HepG2 (cell line): Measurements from ENCODE around the gene IFNAR1. TPM values are rescaled to one million over a fixed set of nuclear protein-coding genes. Genes with fewer than 3 reads are reported as not detected.

Source experiments
- ATAC-seq: fragments of 200-7000 bp; cut with Tn5 transposase; 3 replicates; pipeline ENCODE4 v1.9.1; 2020; ENCODE audit warnings: mild to moderate bottlenecking, moderate library complexity
- BruUV-seq: library from RNA; stranded (reverse); fragments of 400-500 nt; replicated peaks from 2 replicates; lab custom pipeline; 2021; lab: Mats Ljungman, UMichigan
- CTCF ChIA-PET: fragments of 300-600 bp; formaldehyde crosslinking; extraction: SDS; loops from one replicate; lab custom pipeline; 2021; ENCODE audit warnings: low total read pairs, inconsistent platforms, low intra/inter-chr PET ratio; lab: Yijun Ruan, JAX
- POLR2A ChIA-PET: fragments of 350-600 bp; sonication (Branson Sonifier 250); formaldehyde crosslinking; loops from one replicate; lab custom pipeline; 2020; ENCODE audit warnings: antibody characterized with exemption, inconsistent platforms; lab: Yijun Ruan, JAX
- DNase-seq: peaks from one replicate; pipeline ENCODE4 v3.0.0-alpha.2; 2015; ENCODE audit warnings: low spot score
- FAIRE-seq: peaks from 3 replicates; lab custom pipeline; 2011; peaks lifted over from hg19 to GRCh38; lab: Jason Lieb, UNC
- H2AFZ ChIP-seq: one replicate; pipeline ENCODE4 v1.6.1; 2011; ENCODE audit warnings: low read length, inconsistent platforms
- H3K27ac ChIP-seq: fragments of 300-600 bp; 3 replicates; pipeline ENCODE4 v1.8.0; 2011; ENCODE audit warnings: mixed run types, mild to moderate bottlenecking, mixed read lengths, low read length, inconsistent platforms; ENCODE audit not compliant: insufficient read depth; ENCODE audit errors: extremely low read length
- H3K27me3 ChIP-seq, 2 experiments: fragments of 200-600 bp in 1 of 2; 2 replicates in 1 of 2; 3 replicates in 1 of 2; pipeline versions ENCODE4 v1.6.0 to v1.8.0; 2011; ENCODE audit warnings: low read length in 2 of 2, mild to moderate bottlenecking in 2 of 2, moderate library complexity in 2 of 2, inconsistent platforms in 1 of 2; ENCODE audit not compliant: insufficient read depth in 2 of 2, control insufficient read depth in 1 of 2
- H3K36me3 ChIP-seq, 2 experiments: fragments of 200-600 bp in 1 of 2; replicated peaks in 1 of 2; 2 replicates in 1 of 2; 3 replicates in 1 of 2; pipeline versions ENCODE4 v1.5.1 to v1.8.0; 2011; ENCODE audit warnings: low read length in 2 of 2, inconsistent platforms in 1 of 2; ENCODE audit not compliant: insufficient read depth in 2 of 2, control insufficient read depth in 1 of 2
- H3K4me1 ChIP-seq: 2 replicates; pipeline ENCODE4 v1.5.1; 2012; ENCODE audit warnings: low read length, inconsistent platforms; ENCODE audit not compliant: insufficient read depth
- H3K4me2 ChIP-seq: 2 replicates; pipeline ENCODE4 v1.6.0; 2011; ENCODE audit warnings: low read depth, low read length, inconsistent platforms
- H3K4me3 ChIP-seq, 3 experiments: fragments of 200-600 bp in 1 of 3; sonication (generic), shearing (Covaris generic) in 1 of 3; replicated peaks in 1 of 3; 2 replicates each; pipeline ENCODE4 v1.5.1; 2011 to 2016; ENCODE audit warnings: low read length in 3 of 3, inconsistent platforms in 2 of 3, low read depth in 2 of 3, mild to moderate bottlenecking in 2 of 3, control low read depth in 1 of 3, mixed read lengths in 1 of 3; ENCODE audit not compliant: insufficient read depth in 1 of 3
- H3K79me2 ChIP-seq: one replicate; pipeline ENCODE4 v1.6.1; 2011; ENCODE audit warnings: low read length, inconsistent platforms; ENCODE audit not compliant: insufficient read depth
- H3K9ac ChIP-seq: 2 replicates; pipeline ENCODE4 v1.6.0; 2011; ENCODE audit warnings: mild to moderate bottlenecking, low read depth, low read length, inconsistent platforms; ENCODE audit not compliant: insufficient read depth
- H3K9me3 ChIP-seq: 2 replicates; pipeline ENCODE4 v1.5.1; 2012; ENCODE audit warnings: mild to moderate bottlenecking, low read length
- H4K20me1 ChIP-seq: 2 replicates; pipeline ENCODE4 v1.6.0; 2011; ENCODE audit warnings: inconsistent platforms, mild to moderate bottlenecking, low read length, moderate library complexity; ENCODE audit not compliant: insufficient read depth
- CTCF ChIP-seq: sonication (generic); formaldehyde crosslinking; IDR thresholded peaks from 2 replicates; pipeline ENCODE4 v1.5.0; 2020; ENCODE audit warnings: mild to moderate bottlenecking, missing genetic modification reagents, moderate library complexity
- PHF21A ChIP-seq: sonication (generic); formaldehyde crosslinking; IDR thresholded peaks from 2 replicates; pipeline ENCODE4 v1.5.0; 2020; ENCODE audit warnings: mild to moderate bottlenecking, missing genetic modification reagents
- POLR2G ChIP-seq: fragments of 200-400 bp; formaldehyde crosslinking; IDR thresholded peaks from 2 replicates; pipeline ENCODE4 v1.6.1; 2018; ENCODE audit warnings: mild to moderate bottlenecking, low read depth, low read length, moderate library complexity
- RBM39 ChIP-seq: fragments of 200-400 bp; formaldehyde crosslinking; IDR thresholded peaks from one replicate; pipeline ENCODE4 v1.6.1; 2018; ENCODE audit warnings: antibody characterized with exemption, mild to moderate bottlenecking, low read depth, low read length; ENCODE audit not compliant: poor library complexity, severe bottlenecking
- SOX6 ChIP-seq, 2 experiments: fragments of 450-650 bp in 1 of 2; sonication (generic) in 1 of 2; formaldehyde crosslinking in 1 of 2; IDR thresholded peaks; 2 replicates each; pipeline versions ENCODE4 v1.4.0 to v1.6.1; 2017 to 2020; ENCODE audit warnings: antibody characterized with exemption in 1 of 2, mild to moderate bottlenecking in 1 of 2, missing genetic modification reagents in 1 of 2
- TARDBP ChIP-seq: sonication (generic); formaldehyde crosslinking; IDR thresholded peaks from 2 replicates; pipeline ENCODE4 v1.8.0; 2022; ENCODE audit warnings: mild to moderate bottlenecking, missing genetic modification reagents
- TP53 ChIP-seq: sonication (generic); formaldehyde crosslinking; conservative IDR thresholded peaks from 2 replicates; pipeline ENCODE4 v1.4.0; 2020; ENCODE audit warnings: missing genetic modification reagents
- ZNF24 ChIP-seq: fragments of 450-650 bp; IDR thresholded peaks from 2 replicates; pipeline ENCODE4 v1.6.1; 2017; ENCODE audit warnings: antibody characterized with exemption, mild to moderate bottlenecking
- ZNF816 ChIP-seq: sonication (generic); formaldehyde crosslinking; IDR thresholded peaks from 2 replicates; pipeline ENCODE4 v1.8.0; 2022; ENCODE audit warnings: missing genetic modification reagents, mild to moderate bottlenecking, borderline replicate concordance
- WGBS: methylation state at CpG from one replicate; pipeline ENCODE4 v1.1.6; 2017; ENCODE audit warnings: low lambda C conversion rate; 5-methylcytosine and 5-hydroxymethylcytosine counted together
- in situ Hi-C: cut with HindIII; loops from 2 replicates; pipeline ENCODE4 v1.10.0; 2017; ENCODE audit warnings: low pct_unique_long_range_greater_than_20kb; ENCODE audit not compliant: extremely low pct_ligation_motif_present
- intact Hi-C: fragments of 100-400 bp; cut with micrococcal nuclease; formaldehyde crosslinking; loops from one replicate; pipeline ENCODE4 v1.10.0; 2022; ENCODE audit not compliant: unreplicated experiment
- polyA plus RNA-seq, 8 experiments: library from polyadenylated mRNA; depleted of rRNA in 3 of 8; stranded (reverse) in 7 of 8; unstranded in 1 of 8; fragments of >200 nt; fragmentation: Illumina TruSeq in 4 of 8; extraction: Trizol in 4 of 8; gene quantifications; 2 replicates each; pipeline versions ENCODE4 v1.2.1 to v1.2.3, GENCODE V29; 2011 to 2016; ENCODE audit warnings: low read depth in 4 of 8, missing spikeins in 1 of 8, mixed read lengths in 1 of 8; ENCODE audit not compliant: insufficient read depth in 1 of 8
- total RNA-seq, 5 experiments: library from RNA; depleted of rRNA; stranded (reverse); fragments of >200 nt; fragmentation: Illumina TruSeq; extraction: Trizol; gene quantifications; 2 replicates each; pipeline ENCODE4 v1.2.3, GENCODE V29; 2016; ENCODE audit warnings: low read depth in 1 of 5
- TF ChIP-seq, protein P1 (sequence below): sonication (generic); formaldehyde crosslinking; IDR thresholded peaks from 2 replicates; pipeline ENCODE4 v1.4.0; 2020; ENCODE audit warnings: missing genetic modification reagents
- TF ChIP-seq, protein P2 (sequence below): sonication (generic); formaldehyde crosslinking; IDR thresholded peaks from 2 replicates; pipeline ENCODE4 v1.4.0; 2020; ENCODE audit warnings: missing genetic modification reagents
- TF ChIP-seq, protein P3 (sequence below): sonication (generic); formaldehyde crosslinking; IDR thresholded peaks from 2 replicates; pipeline ENCODE4 v1.5.0; 2020; ENCODE audit warnings: missing genetic modification reagents, mild to moderate bottlenecking, borderline replicate concordance
- TF ChIP-seq, protein P4 (sequence below): IDR thresholded peaks from 2 replicates; pipeline ENCODE4 v1.6.1; 2016

Gene IFNAR1
- total and polyA plus RNA-seq, 2 of the 13 experiments (the other 11 are each of a cell fraction or from before 2014, with no cell fraction given): 6.7 to 9.3 TPM

DNA sequence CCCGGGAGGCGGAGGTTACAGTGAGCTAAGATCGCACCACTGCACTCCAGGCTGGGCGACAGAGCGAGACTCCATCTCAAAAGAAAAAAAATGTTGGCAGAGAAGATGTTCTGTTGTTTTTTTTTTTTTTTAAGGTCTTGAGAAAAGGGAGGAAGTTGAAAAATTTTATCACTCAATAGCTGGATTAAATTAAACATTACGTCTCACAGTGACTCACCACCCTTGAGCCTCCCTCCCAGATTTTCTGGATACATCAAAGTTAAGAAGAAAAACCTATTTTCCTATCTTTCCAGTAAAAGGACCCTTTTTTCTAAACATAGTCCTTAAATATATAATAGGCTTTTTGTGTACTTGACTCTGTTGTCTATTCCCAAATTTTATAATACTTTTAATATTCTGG lies 35.5 kb downstream of the IFNAR1 start (continued):
- TF ChIP-seq, protein P1, sequence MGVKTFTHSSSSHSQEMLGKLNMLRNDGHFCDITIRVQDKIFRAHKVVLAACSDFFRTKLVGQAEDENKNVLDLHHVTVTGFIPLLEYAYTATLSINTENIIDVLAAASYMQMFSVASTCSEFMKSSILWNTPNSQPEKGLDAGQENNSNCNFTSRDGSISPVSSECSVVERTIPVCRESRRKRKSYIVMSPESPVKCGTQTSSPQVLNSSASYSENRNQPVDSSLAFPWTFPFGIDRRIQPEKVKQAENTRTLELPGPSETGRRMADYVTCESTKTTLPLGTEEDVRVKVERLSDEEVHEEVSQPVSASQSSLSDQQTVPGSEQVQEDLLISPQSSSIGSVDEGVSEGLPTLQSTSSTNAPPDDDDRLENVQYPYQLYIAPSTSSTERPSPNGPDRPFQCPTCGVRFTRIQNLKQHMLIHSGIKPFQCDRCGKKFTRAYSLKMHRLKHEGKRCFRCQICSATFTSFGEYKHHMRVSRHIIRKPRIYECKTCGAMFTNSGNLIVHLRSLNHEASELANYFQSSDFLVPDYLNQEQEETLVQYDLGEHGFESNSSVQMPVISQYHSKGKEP (CRISPR knock-in tag): no peak
- no peak for TF ChIP-seq RBM39
- TF ChIP-seq PHF21A (CRISPR knock-in tag): no peak
- TF ChIP-seq, protein P2, sequence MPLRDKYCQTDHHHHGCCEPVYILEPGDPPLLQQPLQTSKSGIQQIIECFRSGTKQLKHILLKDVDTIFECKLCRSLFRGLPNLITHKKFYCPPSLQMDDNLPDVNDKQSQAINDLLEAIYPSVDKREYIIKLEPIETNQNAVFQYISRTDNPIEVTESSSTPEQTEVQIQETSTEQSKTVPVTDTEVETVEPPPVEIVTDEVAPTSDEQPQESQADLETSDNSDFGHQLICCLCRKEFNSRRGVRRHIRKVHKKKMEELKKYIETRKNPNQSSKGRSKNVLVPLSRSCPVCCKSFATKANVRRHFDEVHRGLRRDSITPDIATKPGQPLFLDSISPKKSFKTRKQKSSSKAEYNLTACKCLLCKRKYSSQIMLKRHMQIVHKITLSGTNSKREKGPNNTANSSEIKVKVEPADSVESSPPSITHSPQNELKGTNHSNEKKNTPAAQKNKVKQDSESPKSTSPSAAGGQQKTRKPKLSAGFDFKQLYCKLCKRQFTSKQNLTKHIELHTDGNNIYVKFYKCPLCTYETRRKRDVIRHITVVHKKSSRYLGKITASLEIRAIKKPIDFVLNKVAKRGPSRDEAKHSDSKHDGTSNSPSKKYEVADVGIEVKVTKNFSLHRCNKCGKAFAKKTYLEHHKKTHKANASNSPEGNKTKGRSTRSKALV (CRISPR knock-in tag): no peak
- TF ChIP-seq ZNF816 (CRISPR knock-in tag): no peak
- TF ChIP-seq ZNF24: no peak

- ATAC-seq (peak; percentile 96), FAIRE-seq (peak; percentile 90), DNase-seq (peak; percentile 50)
- Histone ChIP-seq H4K20me1 (no peaks in the 10 kb centered on the region), H3K9me3 (no peaks in the 10 kb centered on the region), H3K4me1 (peaks cover 38% of the 10 kb centered on the region), H3K4me3 (peak overlapping the region; percentile 27 to 41 (median 40); a peak in 2 of 6 replicates), H3K79me2 (no peaks in the 10 kb centered on the region), H3K9ac (0 out of 2 replicates have a peak overlapping the region, but pooled peaks have one; percentile 18), H3K36me3 (peaks cover 1 to 2% of the 10 kb centered on the region in 2 experiments; a peak in 1 of 5 replicates), H3K4me2 (peak overlapping the region; percentile 74), H2AFZ (no peak overlapping the region), H3K27me3 (no peaks in the 10 kb centered on the region), H3K27ac (no peak overlapping the region)
- intact Hi-C loops (loop anchor here (1.0 to 5.0 kb wide), 2 partner anchors 41 to 84 kb away; partner anchors contain the start of gene IFNGR2), in situ Hi-C loops (loop anchor here (5.0 kb wide), 1 partner anchor 164 kb away; no protein-coding TSS in a partner anchor)
- POLR2A ChIA-PET: interaction anchor here (1.0 to 1.5 kb wide), 5 partner anchors 36 to 157 kb away, joined by 3 to 8 read pairs (median 5); partner anchors contain the start of gene IFNAR1
- 48% methylated on average over 14 of the region's 14 CpGs for whole genome bisulfite sequencing
- CTCF ChIA-PET: interaction anchor here (2.0 to 3.0 kb wide), 2 partner anchors 85 to 161 kb away, joined by 7 to 22 read pairs; no protein-coding TSS in a partner anchor
- BruUV-seq: no TSS peak
- TF ChIP-seq, protein P3, sequence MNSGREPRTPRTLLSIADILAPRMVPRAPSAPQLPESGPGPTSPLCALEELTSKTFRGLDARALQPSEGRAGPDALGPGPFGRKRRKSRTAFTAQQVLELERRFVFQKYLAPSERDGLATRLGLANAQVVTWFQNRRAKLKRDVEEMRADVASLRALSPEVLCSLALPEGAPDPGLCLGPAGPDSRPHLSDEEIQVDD (CRISPR knock-in tag): no peak
- TF ChIP-seq, protein P4, sequence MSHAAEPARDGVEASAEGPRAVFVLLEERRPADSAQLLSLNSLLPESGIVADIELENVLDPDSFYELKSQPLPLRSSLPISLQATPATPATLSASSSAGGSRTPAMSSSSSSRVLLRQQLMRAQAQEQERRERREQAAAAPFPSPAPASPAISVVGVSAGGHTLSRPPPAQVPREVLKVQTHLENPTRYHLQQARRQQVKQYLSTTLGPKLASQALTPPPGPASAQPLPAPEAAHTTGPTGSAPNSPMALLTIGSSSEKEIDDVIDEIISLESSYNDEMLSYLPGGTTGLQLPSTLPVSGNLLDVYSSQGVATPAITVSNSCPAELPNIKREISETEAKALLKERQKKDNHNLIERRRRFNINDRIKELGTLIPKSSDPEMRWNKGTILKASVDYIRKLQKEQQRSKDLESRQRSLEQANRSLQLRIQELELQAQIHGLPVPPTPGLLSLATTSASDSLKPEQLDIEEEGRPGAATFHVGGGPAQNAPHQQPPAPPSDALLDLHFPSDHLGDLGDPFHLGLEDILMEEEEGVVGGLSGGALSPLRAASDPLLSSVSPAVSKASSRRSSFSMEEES (CRISPR knock-in tag): no peak
- TF ChIP-seq TP53 (CRISPR knock-in tag) (0 out of 2 replicates have a peak, but pooled peaks have one; percentile 39), POLR2G (0 out of 2 replicates have a peak, but pooled peaks have one; percentile 17), CTCF (CRISPR knock-in tag) (peak; percentile 93), SOX6 (IDR thresholded peaks at IDR 0.05) (no peak), SOX6 (CRISPR knock-in tag; IDR thresholded peaks at IDR 0.05) (peak; percentile 33), TARDBP (0 out of 2 replicates have a peak, but pooled peaks have one; percentile 33)
Measured at GRCh38 chr21:33360881-33361602, 36.3 kb downstream of the IFNAR1 start.
